ENCODE data around the gene DOCK7. TPM values are rescaled to one million over a fixed set of nuclear protein-coding genes. Genes with fewer than 3 reads are reported as not detected.
A peak's percentile ranks its signal among the peaks of the same experiment; 100 is the strongest.

The DOCK7 gene
- polyA plus RNA-seq, 3 donors: 2.9 to 3.7 (median 3.5) TPM

DNA sequence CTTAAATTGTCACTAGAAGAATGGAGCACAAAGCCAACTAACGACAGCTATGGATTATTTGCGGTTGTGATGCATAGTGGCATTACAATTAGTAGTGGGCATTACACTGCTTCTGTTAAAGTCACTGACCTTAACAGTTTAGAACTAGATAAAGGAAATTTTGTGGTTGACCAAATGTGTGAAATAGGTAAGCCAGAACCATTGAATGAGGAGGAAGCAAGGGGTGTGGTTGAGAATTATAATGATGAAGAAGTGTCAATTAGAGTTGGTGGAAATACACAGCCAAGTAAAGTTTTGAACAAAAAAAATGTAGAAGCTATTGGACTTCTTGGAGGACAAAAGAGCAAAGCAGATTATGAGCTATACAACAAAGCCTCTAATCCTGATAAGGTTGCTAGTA lies 237.9 kb downstream of the DOCK7 start:
- Histone ChIP-seq H3K4me1 (ENCODE audit: control insufficient read depth in 1 of 2, insufficient read depth in 2 of 2, low read length in 2 of 2) (no peaks in the 10 kb centered on the region), H3K4me2 (replicated peaks; ENCODE audit: extremely low read depth, low read length, poor library complexity, severe bottlenecking) (no peak overlapping the region), H3K79me2 (ENCODE audit: insufficient read depth, low read length) (peaks cover 28% of the 10 kb centered on the region), H2AFZ (ENCODE audit: insufficient read depth, low read depth, low read length, poor library complexity, severe bottlenecking) (no peak overlapping the region), H3K4me3 (replicated peaks in 1 of 3; ENCODE audit: low read depth in 2 of 3, low read length in 3 of 3) (no peak overlapping the region), H3K27ac (ENCODE audit: low read depth in 1 of 2, low read length in 2 of 2) (peak overlapping the region in 1 of 2 donors; percentile 4), H3K27me3 (ENCODE audit: control insufficient read depth in 2 of 2, insufficient read depth in 2 of 2, low read length in 2 of 2) (no peaks in the 10 kb centered on the region), H4K20me1 (ENCODE audit: insufficient read depth, low read length) (no peaks in the 10 kb centered on the region), H3K36me3 (replicated peaks in 1 of 2; ENCODE audit: control insufficient read depth in 1 of 2, insufficient read depth in 2 of 2, low read length in 2 of 2) (peaks cover 74 to 98% of the 10 kb centered on the region in 2 donors), H3K9me3 (replicated peaks in 1 of 2; ENCODE audit: control insufficient read depth in 1 of 2, insufficient read depth in 1 of 2, low read length in 2 of 2) (no peaks in the 10 kb centered on the region), H3K9ac (ENCODE audit: insufficient read depth, low read length, poor library complexity, severe bottlenecking) (no peak overlapping the region)
- Mint-ChIP-seq H3K36me3 (peaks cover 55 to 81% of the 10 kb centered on the region in 2 donors), H3K4me3 (no peak overlapping the region), H3K27me3 (ENCODE audit: low read depth in 3 of 3) (no peaks in the 10 kb centered on the region), H3K9me3 (peaks cover 0 to 4% (median 0%) of the 10 kb centered on the region in 7 donors), H3K27ac (peak overlapping the region in 1 of 7 donors; percentile 10), H3K4me1 (no peaks in the 10 kb centered on the region)
- no peak for DNase-seq
- intact Hi-C loops (cut with micrococcal nuclease): no loop called here
- WGBS (ENCODE audit: insufficient coverage): 100% methylated on average over 1 of the region's 2 CpGs
- TF ChIP-seq, protein P1, sequence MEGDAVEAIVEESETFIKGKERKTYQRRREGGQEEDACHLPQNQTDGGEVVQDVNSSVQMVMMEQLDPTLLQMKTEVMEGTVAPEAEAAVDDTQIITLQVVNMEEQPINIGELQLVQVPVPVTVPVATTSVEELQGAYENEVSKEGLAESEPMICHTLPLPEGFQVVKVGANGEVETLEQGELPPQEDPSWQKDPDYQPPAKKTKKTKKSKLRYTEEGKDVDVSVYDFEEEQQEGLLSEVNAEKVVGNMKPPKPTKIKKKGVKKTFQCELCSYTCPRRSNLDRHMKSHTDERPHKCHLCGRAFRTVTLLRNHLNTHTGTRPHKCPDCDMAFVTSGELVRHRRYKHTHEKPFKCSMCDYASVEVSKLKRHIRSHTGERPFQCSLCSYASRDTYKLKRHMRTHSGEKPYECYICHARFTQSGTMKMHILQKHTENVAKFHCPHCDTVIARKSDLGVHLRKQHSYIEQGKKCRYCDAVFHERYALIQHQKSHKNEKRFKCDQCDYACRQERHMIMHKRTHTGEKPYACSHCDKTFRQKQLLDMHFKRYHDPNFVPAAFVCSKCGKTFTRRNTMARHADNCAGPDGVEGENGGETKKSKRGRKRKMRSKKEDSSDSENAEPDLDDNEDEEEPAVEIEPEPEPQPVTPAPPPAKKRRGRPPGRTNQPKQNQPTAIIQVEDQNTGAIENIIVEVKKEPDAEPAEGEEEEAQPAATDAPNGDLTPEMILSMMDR (IDR thresholded peaks at IDR 0.05): no peak

DNA sequence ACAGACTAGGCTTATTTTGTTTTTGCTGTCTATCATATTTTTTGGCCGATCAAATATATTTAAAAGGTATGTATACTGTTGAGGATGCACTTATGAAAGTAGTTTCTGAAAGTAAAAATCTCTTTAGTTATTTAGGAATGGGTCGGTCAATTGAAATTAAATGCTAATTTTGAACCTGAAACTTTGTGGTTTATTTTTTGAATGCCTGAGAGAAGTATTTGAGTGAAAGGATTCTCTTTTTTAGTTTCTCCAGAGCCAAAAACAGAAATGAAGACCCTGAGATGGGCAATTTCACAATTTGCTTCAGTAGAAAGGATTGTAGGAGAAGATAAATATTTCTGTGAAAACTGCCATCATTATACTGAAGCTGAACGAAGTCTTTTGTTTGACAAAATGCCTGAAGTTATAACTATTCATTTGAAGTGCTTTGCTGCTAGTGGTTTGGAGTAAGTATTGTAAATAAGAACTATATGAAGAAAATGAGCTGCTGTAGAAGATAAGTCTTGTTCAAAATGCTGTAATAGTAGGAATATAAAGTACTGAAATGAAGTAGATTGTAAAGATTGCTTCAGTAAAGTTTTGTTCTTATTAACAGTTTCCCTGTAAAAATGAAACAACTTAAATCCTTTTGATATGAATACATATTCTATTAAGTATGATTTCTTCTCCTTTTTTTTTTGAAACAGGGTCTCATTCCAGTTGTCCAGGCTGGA lies 239.8 kb downstream of the DOCK7 start:
- no peaks in the 10 kb centered on the region for H4K20me1 ChIP-seq (ENCODE audit: insufficient read depth, low read length)
- Mint-ChIP-seq H3K27ac (peak overlapping the region in 1 of 7 donors; percentile 15), H3K4me3 (no peak overlapping the region), H3K4me1 (peaks cover 3% of the 10 kb centered on the region), H3K9me3 (peaks cover 0 to 4% (median 0%) of the 10 kb centered on the region in 7 donors), H3K27me3 (ENCODE audit: low read depth in 3 of 3) (no peaks in the 10 kb centered on the region), H3K36me3 (peaks cover 56 to 86% of the 10 kb centered on the region in 2 donors)
- intact Hi-C loops (cut with micrococcal nuclease): no loop called here
- no peak overlapping the region for H2AFZ ChIP-seq (ENCODE audit: insufficient read depth, low read depth, low read length, poor library complexity, severe bottlenecking)
- no peaks in the 10 kb centered on the region for H3K4me1 ChIP-seq (ENCODE audit: control insufficient read depth in 1 of 2, insufficient read depth in 2 of 2, low read length in 2 of 2)
- peaks cover 76 to 96% of the 10 kb centered on the region in 2 donors for H3K36me3 ChIP-seq (replicated peaks in 1 of 2; ENCODE audit: control insufficient read depth in 1 of 2, insufficient read depth in 2 of 2, low read length in 2 of 2)
- H3K27ac ChIP-seq (ENCODE audit: low read depth in 1 of 2, low read length in 2 of 2): no peak overlapping the region
- H3K27me3 ChIP-seq (ENCODE audit: control insufficient read depth in 2 of 2, insufficient read depth in 2 of 2, low read length in 2 of 2): no peaks in the 10 kb centered on the region
- peaks cover 46% of the 10 kb centered on the region for H3K79me2 ChIP-seq (ENCODE audit: insufficient read depth, low read length)
- no peak overlapping the region for H3K4me3 ChIP-seq (replicated peaks in 1 of 3; ENCODE audit: low read depth in 2 of 3, low read length in 3 of 3)
- TF ChIP-seq, protein P1 (IDR thresholded peaks at IDR 0.05): no peak
- no peak for DNase-seq
- WGBS (ENCODE audit: insufficient coverage): 67% methylated on average over 1 of the region's 3 CpGs
- H3K9ac ChIP-seq (ENCODE audit: insufficient read depth, low read length, poor library complexity, severe bottlenecking): no peak overlapping the region
- no peak overlapping the region for H3K4me2 ChIP-seq (replicated peaks; ENCODE audit: extremely low read depth, low read length, poor library complexity, severe bottlenecking)
- no peaks in the 10 kb centered on the region for H3K9me3 ChIP-seq (replicated peaks in 1 of 2; ENCODE audit: control insufficient read depth in 1 of 2, insufficient read depth in 1 of 2, low read length in 2 of 2)

Data from CD14-positive monocyte (primary cell).